Raji (cell line): Measurements from ENCODE around the gene PADI4.

Source experiments
- POLR2A ChIP-seq: IDR thresholded peaks from 2 replicates; pipeline ENCODE4 v1.6.1; 2011; ENCODE audit warnings: low read depth, low read length, control low read depth; ENCODE audit not compliant: insufficient read depth

The PADI4 gene

DNA sequence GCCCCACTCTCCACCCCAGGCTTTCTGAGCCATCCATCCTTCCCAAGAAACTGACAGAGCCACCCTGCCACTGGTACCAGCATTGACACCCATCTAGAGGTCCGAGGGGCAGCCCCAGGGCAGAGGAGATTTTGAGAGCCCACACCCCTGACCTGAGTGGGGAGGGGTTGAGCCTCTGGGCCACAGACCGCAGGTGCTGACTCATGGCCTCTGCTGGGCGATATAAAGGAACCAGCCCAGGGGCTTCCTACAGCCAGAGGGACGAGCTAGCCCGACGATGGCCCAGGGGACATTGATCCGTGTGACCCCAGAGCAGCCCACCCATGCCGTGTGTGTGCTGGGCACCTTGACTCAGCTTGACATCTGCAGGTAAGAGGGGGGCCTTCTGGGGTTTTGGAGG is at the start of gene PADI4:
PADI4 (plus strand) TSS at position 252 of the 400 bp plus-strand sequence; CDS start at position 278, 26 bp downstream.
- no peak for TF ChIP-seq POLR2A

- TF ChIP-seq POLR2A = no peak
Measured at GRCh38 chr1:17258758-17259130, 49.3 kb upstream of the PADI4 start.

GRCh38 chr1:17259233-17259873 is 48.6 kb upstream of the PADI4 start:
- TF ChIP-seq POLR2A = no peak

GRCh38 chr1:17260264-17260663 is 47.7 kb upstream of the PADI4 start:
- TF ChIP-seq POLR2A = no peak

GRCh38 chr1:17260738-17261137 is 47.3 kb upstream of the PADI4 start:
- TF ChIP-seq POLR2A = no peak

DNA sequence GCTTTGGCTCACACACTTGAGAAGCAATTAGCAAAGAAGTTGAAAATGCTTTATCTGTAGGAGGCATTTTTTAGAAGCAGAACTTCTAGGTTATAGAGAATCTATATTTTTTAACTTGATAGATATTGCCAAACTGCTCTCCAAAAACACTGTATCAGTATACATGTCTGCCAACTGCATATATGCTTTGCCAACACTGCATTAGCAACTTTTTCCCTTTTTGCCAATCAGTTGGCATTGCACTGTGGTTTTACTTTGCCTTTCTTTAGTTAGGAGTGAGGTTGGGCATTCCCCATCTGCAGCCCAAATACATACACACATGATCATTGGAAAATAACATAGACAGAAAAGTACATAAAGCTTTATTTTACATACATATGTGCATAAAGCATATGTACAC is 44.1 kb upstream of the PADI4 start:
- no peak for TF ChIP-seq POLR2A

- TF ChIP-seq POLR2A = no peak
Measured at GRCh38 chr1:17264470-17264869, 43.5 kb upstream of the PADI4 start.

DNA sequence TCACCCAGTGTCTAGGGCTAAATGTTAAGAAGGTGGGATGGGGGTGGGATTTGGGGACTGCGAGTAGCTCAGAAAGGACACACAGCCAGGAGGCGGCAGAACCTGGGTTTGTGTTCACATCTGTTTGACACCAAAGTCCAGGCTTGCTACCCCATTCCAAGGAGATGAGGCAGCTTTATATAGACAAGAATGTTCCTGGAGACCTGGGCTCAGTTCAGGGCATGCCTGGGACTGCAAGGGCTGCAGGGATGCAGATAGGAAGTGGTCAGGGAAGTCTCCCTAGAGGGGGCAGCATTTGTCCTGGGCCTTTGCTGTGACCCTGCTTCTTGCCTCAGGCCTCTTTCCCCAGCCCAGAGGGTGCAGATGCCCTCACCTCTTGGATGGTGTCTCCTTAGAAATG is 42.8 kb upstream of the PADI4 start:
- TF ChIP-seq POLR2A = no peak

DNA sequence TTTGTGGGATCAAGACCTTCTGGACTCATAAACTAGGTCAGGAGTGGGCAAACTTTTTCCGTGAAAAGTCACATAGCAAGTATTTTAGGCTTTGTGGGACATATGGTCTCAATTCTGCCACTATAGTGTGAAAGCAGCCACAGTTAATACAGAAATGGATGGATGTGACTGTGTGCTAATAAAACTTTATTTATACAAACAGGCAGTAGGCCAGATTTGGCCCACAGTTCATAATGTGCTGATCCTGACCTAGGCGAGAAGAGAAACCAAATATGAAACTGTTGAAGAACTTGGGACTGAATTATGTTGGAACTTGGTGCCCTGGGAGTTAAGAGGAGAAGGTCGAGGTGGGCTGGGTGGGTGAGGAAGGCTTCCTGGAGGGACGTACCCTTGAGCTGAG is 42.0 kb upstream of the PADI4 start:
- no peak for TF ChIP-seq POLR2A

DNA sequence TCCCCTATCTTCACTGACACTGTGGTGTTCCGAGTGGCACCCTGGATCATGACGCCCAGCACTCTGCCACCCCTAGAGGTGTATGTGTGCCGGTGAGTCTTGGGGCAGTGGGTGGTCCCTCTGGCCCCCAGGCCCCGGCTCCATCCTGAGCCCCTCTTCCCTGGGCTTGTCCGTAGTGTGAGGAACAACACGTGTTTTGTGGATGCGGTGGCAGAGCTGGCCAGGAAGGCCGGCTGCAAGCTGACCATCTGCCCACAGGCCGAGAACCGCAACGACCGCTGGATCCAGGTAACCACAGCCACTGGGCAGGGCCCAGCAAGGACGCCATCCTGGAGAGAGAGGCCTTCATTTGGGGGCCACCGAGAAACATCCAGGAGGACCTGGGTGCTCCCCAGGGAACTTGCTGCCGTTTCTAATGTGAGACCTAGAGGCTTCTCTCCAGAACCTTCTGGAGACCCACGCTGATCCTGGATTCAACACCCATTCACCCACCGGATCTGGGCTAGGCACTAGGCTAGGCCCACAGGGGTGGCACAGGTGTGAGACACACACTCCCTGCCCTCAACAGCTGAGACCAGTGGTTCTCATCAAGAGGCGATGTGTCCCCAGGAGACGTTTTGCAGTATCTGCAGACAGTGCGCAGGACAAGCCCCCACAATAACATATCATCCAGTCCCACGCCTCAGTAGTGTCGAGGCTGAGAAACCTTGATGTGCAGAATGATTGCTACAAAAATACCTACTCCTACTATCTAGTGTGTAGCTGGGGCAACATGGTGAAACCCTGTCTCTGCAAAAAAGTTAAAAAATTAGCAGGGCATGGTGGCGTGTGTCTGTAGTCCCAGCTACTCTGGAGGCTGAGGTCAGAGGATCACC is 36.9 kb upstream of the PADI4 start:
- TF ChIP-seq POLR2A = no peak

GRCh38 chr1:17272066-17272465 is 35.9 kb upstream of the PADI4 start:
- TF ChIP-seq POLR2A = no peak

GRCh38 chr1:17272646-17273045 is 35.4 kb upstream of the PADI4 start:
- no peak for TF ChIP-seq POLR2A

DNA sequence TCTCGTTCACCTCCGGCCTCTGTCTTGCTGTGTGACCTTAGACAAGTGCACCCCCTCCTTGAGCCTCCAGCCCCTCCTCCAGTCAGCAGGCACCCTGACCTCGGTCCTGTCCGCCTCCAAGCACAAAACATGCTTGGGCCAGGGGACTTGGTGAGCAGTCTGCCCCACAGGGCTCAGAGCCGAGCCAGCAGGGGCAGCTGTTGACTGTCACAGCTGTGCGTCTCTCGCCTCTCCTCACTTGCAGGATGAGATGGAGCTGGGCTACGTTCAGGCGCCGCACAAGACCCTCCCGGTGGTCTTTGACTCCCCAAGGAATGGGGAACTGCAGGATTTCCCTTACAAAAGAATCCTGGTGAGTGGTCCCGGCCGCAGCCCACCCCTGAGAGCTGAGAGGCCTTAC is 34.9 kb upstream of the PADI4 start:
- no peak for TF ChIP-seq POLR2A

DNA sequence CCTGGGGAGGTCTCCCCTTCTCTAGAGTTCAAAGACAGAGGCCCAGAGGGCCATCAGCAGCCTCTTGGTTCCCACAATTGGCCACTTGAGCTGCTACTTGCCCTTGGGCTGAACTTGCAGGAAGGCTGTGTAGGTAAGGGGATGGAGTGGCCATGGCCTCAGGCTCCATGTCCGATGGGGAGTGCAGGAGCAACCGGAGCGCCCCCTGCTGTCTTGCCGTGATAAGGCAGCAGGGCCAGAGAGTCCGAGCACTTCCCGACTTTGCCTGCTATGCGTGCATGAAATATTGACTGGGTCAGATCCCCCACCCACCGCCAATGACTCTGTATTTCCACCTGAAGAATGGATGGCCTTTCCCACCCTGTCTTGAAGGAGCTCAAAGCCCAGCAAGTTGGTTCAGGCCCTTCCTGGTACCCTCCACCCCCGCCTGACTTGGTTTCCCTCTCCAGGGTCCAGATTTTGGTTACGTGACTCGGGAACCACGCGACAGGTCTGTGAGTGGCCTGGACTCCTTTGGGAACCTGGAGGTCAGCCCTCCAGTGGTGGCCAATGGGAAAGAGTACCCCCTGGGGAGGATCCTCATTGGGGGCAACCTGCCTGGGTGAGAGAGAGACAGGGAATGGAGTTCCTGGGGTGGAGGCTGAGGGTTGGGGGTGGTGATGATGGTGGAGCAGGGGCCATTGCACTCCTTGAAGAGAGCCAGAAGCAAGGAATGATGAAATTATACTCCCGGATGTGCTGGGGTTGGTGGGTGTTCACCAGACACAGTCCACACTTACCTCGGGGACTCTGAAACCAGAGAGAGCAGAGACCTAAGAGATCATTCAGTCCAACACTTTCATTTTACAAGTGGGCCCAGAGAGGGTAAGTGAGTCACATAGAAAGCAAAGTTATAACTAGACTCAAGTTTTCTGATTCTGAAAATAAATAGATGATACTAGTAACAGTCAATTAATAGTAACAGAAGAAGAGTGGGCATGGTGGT is 33.5 kb upstream of the PADI4 start:
- no peak for TF ChIP-seq POLR2A

DNA sequence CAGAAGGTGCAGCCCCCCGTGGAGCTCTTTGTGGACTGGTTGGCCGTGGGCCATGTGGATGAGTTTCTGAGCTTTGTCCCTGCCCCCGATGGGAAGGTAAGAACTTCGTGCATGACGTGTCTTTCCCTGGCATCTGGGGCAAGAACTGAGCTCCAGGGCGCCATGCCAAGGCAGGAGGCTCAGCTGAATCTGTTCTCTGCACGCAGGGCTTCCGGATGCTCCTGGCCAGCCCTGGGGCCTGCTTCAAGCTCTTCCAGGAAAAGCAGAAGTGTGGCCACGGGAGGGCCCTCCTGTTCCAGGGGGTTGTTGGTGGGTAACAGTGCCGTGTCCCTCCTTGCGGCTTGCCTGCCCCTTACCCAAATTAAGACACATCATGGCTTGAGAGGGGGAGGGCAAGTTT is 31.4 kb upstream of the PADI4 start:
- no peak for TF ChIP-seq POLR2A
